ENCODE data around the gene CDH20.

CDH20 gene

GRCh38 chr18:61413396-61413795 lies 80.2 kb downstream of the CDH20 start:
- DNase-seq (ENCODE audit: extremely low spot score, insufficient read length, low read depth) = no peak
- no peak for FAIRE-seq

- DNase-seq (ENCODE audit: extremely low spot score, insufficient read length, low read depth) = no peak
- FAIRE-seq = no peak
Observed at GRCh38 chr18:61414086-61414485, 80.9 kb downstream of the CDH20 start.

- FAIRE-seq = no peak
Observed at GRCh38 chr18:61419763-61420162, 86.5 kb downstream of the CDH20 start.

GRCh38 chr18:61420218-61420885 lies 87.1 kb downstream of the CDH20 start:
- no peak for DNase-seq (ENCODE audit: extremely low spot score, insufficient read length, low read depth)
- FAIRE-seq = no peak

More at GRCh38 chr18:61419763-61420162, 86.5 kb downstream of the CDH20 start:
- no peak for DNase-seq (ENCODE audit: extremely low spot score, insufficient read length, low read depth)

GRCh38 chr18:61426492-61427053 lies 93.3 kb downstream of the CDH20 start:
- DNase-seq (ENCODE audit: extremely low spot score, insufficient read length, low read depth) (no peak), FAIRE-seq (no peak)

- DNase-seq (ENCODE audit: extremely low spot score, insufficient read length, low read depth) (no peak), FAIRE-seq (no peak)
Observed at GRCh38 chr18:61428266-61428665, 95.0 kb downstream of the CDH20 start.

GRCh38 chr18:61432590-61432989 lies 99.4 kb downstream of the CDH20 start:
- FAIRE-seq (no peak), DNase-seq (ENCODE audit: extremely low spot score, insufficient read length, low read depth) (no peak)

- peak; percentile 57 for FAIRE-seq
- no peak for DNase-seq (ENCODE audit: extremely low spot score, insufficient read length, low read depth)
Observed at GRCh38 chr18:61435064-61435652, 101.9 kb downstream of the CDH20 start.

- FAIRE-seq = no peak
- no peak for DNase-seq (ENCODE audit: extremely low spot score, insufficient read length, low read depth)
Observed at GRCh38 chr18:61443081-61443725, 110.0 kb downstream of the CDH20 start.

GRCh38 chr18:61448316-61448715 lies 115.1 kb downstream of the CDH20 start:
- DNase-seq (ENCODE audit: extremely low spot score, insufficient read length, low read depth) (no peak), FAIRE-seq (peak; percentile 74)

GRCh38 chr18:61459896-61460648 lies 126.8 kb downstream of the CDH20 start:
- DNase-seq (ENCODE audit: extremely low spot score, insufficient read length, low read depth) = no peak
- FAIRE-seq = no peak

GRCh38 chr18:61464551-61465142 lies 131.4 kb downstream of the CDH20 start:
- FAIRE-seq (no peak), DNase-seq (ENCODE audit: extremely low spot score, insufficient read length, low read depth) (no peak)

- no peak for FAIRE-seq
Observed at GRCh38 chr18:61466736-61467135, 133.5 kb downstream of the CDH20 start.

GRCh38 chr18:61470031-61470674 lies 136.9 kb downstream of the CDH20 start:
- no peak for FAIRE-seq

More at GRCh38 chr18:61466736-61467135, 133.5 kb downstream of the CDH20 start:
- no peak for DNase-seq (ENCODE audit: extremely low spot score, insufficient read length, low read depth)

GRCh38 chr18:61471541-61471940 lies 138.3 kb downstream of the CDH20 start:
- FAIRE-seq (no peak), DNase-seq (ENCODE audit: extremely low spot score, insufficient read length, low read depth) (no peak)

More at GRCh38 chr18:61470031-61470674, 136.9 kb downstream of the CDH20 start:
- no peak for DNase-seq (ENCODE audit: extremely low spot score, insufficient read length, low read depth)

GRCh38 chr18:61471942-61472341 lies 138.7 kb downstream of the CDH20 start:
- DNase-seq (ENCODE audit: extremely low spot score, insufficient read length, low read depth) (no peak), FAIRE-seq (no peak)

- FAIRE-seq = no peak
- DNase-seq (ENCODE audit: extremely low spot score, insufficient read length, low read depth) = no peak
Observed at GRCh38 chr18:61474341-61474740, 141.1 kb downstream of the CDH20 start.

GRCh38 chr18:61474918-61475317 lies 141.7 kb downstream of the CDH20 start:
- FAIRE-seq (no peak), DNase-seq (ENCODE audit: extremely low spot score, insufficient read length, low read depth) (no peak)

GRCh38 chr18:61475931-61476330 lies 142.7 kb downstream of the CDH20 start:
- FAIRE-seq = no peak
- DNase-seq (ENCODE audit: extremely low spot score, insufficient read length, low read depth) = no peak

Data from GM18507 (cell line).